Vagina (tissue), 2 donors: ENCODE measurements around the gene GTF3C1. TPM values are rescaled to one million over a fixed set of nuclear protein-coding genes. Genes with fewer than 3 reads are reported as not detected.

ENCODE experiments used
- DNase-seq, 2 donors: peaks; one replicate each; pipeline ENCODE4 v3.0.0-alpha.2; 2017; ENCODE audit errors: extremely low spot score in 2 of 2
- H3K27ac ChIP-seq: fragments of 200-600 bp; sonication (generic); one replicate; pipeline ENCODE4 v1.5.1; 2019
- H3K27me3 ChIP-seq: fragments of 200-600 bp; sonication (generic); one replicate; pipeline ENCODE4 v1.5.1; 2019
- H3K36me3 ChIP-seq, 2 donors: fragments of 200-600 bp; sonication (generic); one replicate each; pipeline ENCODE4 v1.5.1; 2017 to 2019
- H3K4me1 ChIP-seq: fragments of 200-600 bp; sonication (generic); one replicate; pipeline ENCODE4 v1.5.1; 2019
- H3K4me3 ChIP-seq, 2 donors: fragments of 200-600 bp; sonication (generic); 1 replicate in 1 of 2; 2 replicates in 1 of 2; pipeline ENCODE4 v1.5.1; 2016 to 2019
- H3K9me3 ChIP-seq: fragments of 200-600 bp; sonication (generic); one replicate; pipeline ENCODE4 v1.5.1; 2019
- POLR2A ChIP-seq, 2 donors: fragments of 450-650 bp; IDR thresholded peaks; one replicate each; pipeline ENCODE4 v1.6.1; 2017; ENCODE audit warnings: antibody characterized with exemption in 2 of 2, mild to moderate bottlenecking in 2 of 2, moderate library complexity in 2 of 2
- POLR2AphosphoS5 ChIP-seq, 2 donors: sonication (generic); formaldehyde crosslinking; IDR thresholded peaks; one replicate each; pipeline ENCODE4 v1.9.0; 2017; ENCODE audit warnings: antibody characterized with exemption in 2 of 2, mild to moderate bottlenecking in 2 of 2, low read depth in 1 of 2; ENCODE audit not compliant: insufficient read depth in 1 of 2
- intact Hi-C: fragments of 100-400 bp; cut with DNase I; formaldehyde crosslinking; loops from one replicate; pipeline ENCODE4 v1.15.1; 2023
- total RNA-seq: library from RNA; depleted of rRNA; stranded (reverse); fragments of >200 nt; gene quantifications from one replicate; pipeline ENCODE4 v1.2.3, GENCODE V29; 2016
- TF ChIP-seq, protein P1 (sequence below), 3 experiments: fragments of 450-650 bp in 2 of 3; fragments of 200-600 bp in 1 of 3; sonication (generic) in 1 of 3; IDR thresholded peaks; one replicate each; pipeline ENCODE4 v1.5.1; 2017 to 2019; ENCODE audit warnings: antibody characterized with exemption in 3 of 3, mild to moderate bottlenecking in 2 of 3, moderate library complexity in 2 of 3

Gene GTF3C1
- total RNA-seq, 1 donor from 2014 or later, result 133 TPM

DNA sequence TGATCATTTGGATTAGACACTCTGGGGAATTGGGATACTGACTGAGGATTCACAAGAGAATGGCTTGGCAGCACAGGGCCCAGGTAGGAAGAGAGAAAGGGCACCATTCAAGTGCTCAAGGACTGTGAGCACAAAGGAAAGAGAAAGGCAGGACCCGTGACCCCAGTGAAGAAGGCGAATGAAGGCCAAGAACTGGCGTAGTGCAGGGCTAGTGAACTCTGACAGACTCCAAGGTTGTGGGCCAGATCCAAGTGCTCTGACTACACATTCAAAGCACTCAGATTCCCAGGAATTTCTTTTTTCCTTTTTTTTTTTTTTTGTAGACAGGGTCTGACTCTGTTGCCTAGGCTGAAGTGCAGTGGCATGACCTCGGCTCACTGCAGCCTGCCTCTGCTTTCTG, 5.0 kb downstream of the GTF3C1 start:
- peaks cover 44% of the 10 kb centered on the region for H3K4me1 ChIP-seq
- TF ChIP-seq, protein P1, sequence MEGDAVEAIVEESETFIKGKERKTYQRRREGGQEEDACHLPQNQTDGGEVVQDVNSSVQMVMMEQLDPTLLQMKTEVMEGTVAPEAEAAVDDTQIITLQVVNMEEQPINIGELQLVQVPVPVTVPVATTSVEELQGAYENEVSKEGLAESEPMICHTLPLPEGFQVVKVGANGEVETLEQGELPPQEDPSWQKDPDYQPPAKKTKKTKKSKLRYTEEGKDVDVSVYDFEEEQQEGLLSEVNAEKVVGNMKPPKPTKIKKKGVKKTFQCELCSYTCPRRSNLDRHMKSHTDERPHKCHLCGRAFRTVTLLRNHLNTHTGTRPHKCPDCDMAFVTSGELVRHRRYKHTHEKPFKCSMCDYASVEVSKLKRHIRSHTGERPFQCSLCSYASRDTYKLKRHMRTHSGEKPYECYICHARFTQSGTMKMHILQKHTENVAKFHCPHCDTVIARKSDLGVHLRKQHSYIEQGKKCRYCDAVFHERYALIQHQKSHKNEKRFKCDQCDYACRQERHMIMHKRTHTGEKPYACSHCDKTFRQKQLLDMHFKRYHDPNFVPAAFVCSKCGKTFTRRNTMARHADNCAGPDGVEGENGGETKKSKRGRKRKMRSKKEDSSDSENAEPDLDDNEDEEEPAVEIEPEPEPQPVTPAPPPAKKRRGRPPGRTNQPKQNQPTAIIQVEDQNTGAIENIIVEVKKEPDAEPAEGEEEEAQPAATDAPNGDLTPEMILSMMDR (IDR thresholded peaks at IDR 0.05), result no peak
- TF ChIP-seq POLR2AphosphoS5 (IDR thresholded peaks at IDR 0.05; ENCODE audit: insufficient read depth in 1 of 2, low read depth in 1 of 2) (no peak), POLR2A (IDR thresholded peaks at IDR 0.05) (no peak)
- no peak for DNase-seq
- H3K36me3 ChIP-seq, result peaks cover 8 to 56% of the 10 kb centered on the region in 2 donors
- H3K27me3 ChIP-seq, result no peaks in the 10 kb centered on the region
- H3K27ac ChIP-seq, result no peak overlapping the region
- intact Hi-C loops, result no loop called here
- H3K4me3 ChIP-seq, result no peak overlapping the region
- H3K9me3 ChIP-seq, result no peaks in the 10 kb centered on the region

DNA sequence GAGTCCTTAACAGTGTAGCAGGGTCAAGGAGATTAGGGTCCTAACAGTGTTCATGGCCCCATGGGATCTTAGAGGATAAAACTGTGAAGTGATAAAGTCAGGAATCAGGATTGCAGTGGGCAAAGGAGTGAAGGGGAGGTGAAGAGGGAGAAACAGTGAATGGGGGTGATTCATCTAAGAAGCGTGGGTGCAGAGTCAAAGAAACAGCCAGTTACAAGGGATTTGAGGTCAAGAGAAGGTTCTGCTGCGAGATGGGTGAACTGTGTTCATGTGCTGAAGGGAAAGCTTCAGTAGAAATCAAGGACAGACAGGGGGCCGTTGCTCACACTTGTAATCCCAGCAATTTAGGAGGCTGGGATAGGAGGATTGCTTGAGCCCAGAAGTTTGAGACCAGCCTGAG, 5.9 kb downstream of the GTF3C1 start:
- Histone ChIP-seq H3K27ac (no peak overlapping the region), H3K4me1 (peaks cover 38% of the 10 kb centered on the region), H3K9me3 (no peaks in the 10 kb centered on the region), H3K4me3 (no peak overlapping the region), H3K27me3 (no peaks in the 10 kb centered on the region), H3K36me3 (peaks cover 8 to 62% of the 10 kb centered on the region in 2 donors)
- TF ChIP-seq, protein P1 (IDR thresholded peaks at IDR 0.05), result no peak
- no peak for TF ChIP-seq POLR2AphosphoS5 (IDR thresholded peaks at IDR 0.05; ENCODE audit: insufficient read depth in 1 of 2, low read depth in 1 of 2)
- TF ChIP-seq POLR2A (IDR thresholded peaks at IDR 0.05), result no peak
- no peak for DNase-seq
- intact Hi-C loops, result no loop called here

DNA sequence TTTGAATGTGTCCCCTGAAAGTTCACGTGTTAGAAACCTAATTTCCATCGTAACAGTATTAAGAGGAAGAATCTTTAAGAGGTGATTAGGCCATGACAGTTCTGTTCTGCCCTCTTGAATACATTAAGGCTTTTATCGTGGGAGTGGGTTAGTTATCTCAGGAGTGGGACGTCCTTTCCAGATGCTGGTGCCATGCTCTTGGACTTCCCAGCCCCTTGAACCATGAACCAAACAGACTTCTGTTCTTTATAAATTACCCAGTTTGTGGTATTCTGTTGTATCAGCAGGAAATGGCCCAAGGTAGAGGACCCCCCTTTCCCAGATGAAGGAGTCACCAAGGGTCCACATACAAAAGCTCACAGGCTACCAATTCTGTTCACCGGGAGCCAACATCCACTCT, 10.1 kb downstream of the GTF3C1 start:
- no peaks in the 10 kb centered on the region for H3K4me1 ChIP-seq
- TF ChIP-seq, protein P1 (IDR thresholded peaks at IDR 0.05), result no peak
- TF ChIP-seq POLR2A (IDR thresholded peaks at IDR 0.05), result no peak
- no peak for TF ChIP-seq POLR2AphosphoS5 (IDR thresholded peaks at IDR 0.05; ENCODE audit: insufficient read depth in 1 of 2, low read depth in 1 of 2)
- H3K27me3 ChIP-seq, result no peaks in the 10 kb centered on the region
- no peak overlapping the region for H3K27ac ChIP-seq
- no peak for DNase-seq
- peaks cover 8 to 90% of the 10 kb centered on the region in 2 donors for H3K36me3 ChIP-seq
- H3K4me3 ChIP-seq, result no peak overlapping the region
- H3K9me3 ChIP-seq, result no peaks in the 10 kb centered on the region
- intact Hi-C loops, result no loop called here

DNA sequence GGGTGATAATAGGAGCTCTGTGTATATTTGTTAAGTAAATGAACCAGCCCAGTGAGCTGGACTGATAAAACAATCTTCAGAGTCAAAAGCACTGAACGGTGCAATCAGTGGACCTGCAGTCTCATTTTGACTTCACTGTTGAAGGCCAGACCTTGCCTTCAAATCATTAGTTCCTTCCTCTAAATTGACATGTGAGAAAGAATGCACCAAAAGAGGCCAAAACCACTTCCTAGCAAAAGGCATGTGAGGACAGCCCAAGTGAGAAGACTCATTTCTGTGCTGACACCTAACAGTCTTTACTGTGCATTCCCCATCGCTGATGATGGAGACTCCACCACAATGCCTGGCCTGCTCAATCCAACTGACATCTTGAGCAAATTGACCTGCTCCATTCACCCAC, 10.6 kb downstream of the GTF3C1 start:
- peaks cover 8 to 85% of the 10 kb centered on the region in 2 donors for H3K36me3 ChIP-seq
- H3K9me3 ChIP-seq, result no peaks in the 10 kb centered on the region
- H3K27ac ChIP-seq, result no peak overlapping the region
- intact Hi-C loops, result no loop called here
- TF ChIP-seq POLR2A (IDR thresholded peaks at IDR 0.05), result no peak
- TF ChIP-seq POLR2AphosphoS5 (IDR thresholded peaks at IDR 0.05; ENCODE audit: insufficient read depth in 1 of 2, low read depth in 1 of 2), result no peak
- TF ChIP-seq, protein P1 (IDR thresholded peaks at IDR 0.05), result no peak
- no peaks in the 10 kb centered on the region for H3K27me3 ChIP-seq
- no peak for DNase-seq
- no peaks in the 10 kb centered on the region for H3K4me1 ChIP-seq
- no peak overlapping the region for H3K4me3 ChIP-seq

DNA sequence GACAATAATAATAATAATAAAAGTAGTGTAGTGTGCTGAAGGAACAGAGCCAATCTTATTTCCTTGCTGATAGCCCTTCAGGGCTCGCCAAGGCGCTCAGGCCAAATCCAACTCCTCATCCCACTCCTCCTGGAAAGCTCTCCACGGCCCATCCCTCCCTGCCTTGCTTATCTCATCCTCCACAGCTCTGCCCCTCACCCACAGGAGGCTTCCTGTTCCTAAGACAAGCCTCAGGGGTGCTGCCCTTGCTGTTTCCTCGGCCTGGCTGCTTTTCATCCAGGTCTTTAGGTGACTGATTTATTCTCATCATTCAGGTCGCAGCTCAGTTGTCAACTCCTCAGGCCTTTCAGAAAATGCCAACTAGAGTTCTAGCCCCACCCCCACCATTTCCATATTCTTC, 11.2 kb downstream of the GTF3C1 start:
- TF ChIP-seq POLR2AphosphoS5 (IDR thresholded peaks at IDR 0.05; ENCODE audit: insufficient read depth in 1 of 2, low read depth in 1 of 2) (no peak), POLR2A (IDR thresholded peaks at IDR 0.05) (no peak)
- TF ChIP-seq, protein P1 (IDR thresholded peaks at IDR 0.05), result no peak
- Histone ChIP-seq H3K27me3 (no peaks in the 10 kb centered on the region), H3K27ac (no peak overlapping the region), H3K36me3 (peaks cover 8 to 84% of the 10 kb centered on the region in 2 donors), H3K4me1 (no peaks in the 10 kb centered on the region), H3K9me3 (no peaks in the 10 kb centered on the region), H3K4me3 (no peak overlapping the region)
- intact Hi-C loops, result no loop called here
- DNase-seq, result no peak
